K562 (cell line): ENCODE results near the gene NECTIN1. TPM values are rescaled to one million over a fixed set of nuclear protein-coding genes. Genes with fewer than 3 reads are reported as not detected.

Source experiments
- ARID1B ChIP-seq: fragments of 450-650 bp; IDR thresholded peaks from 2 replicates; pipeline ENCODE4 v1.6.1; 2016; ENCODE audit warnings: antibody characterized with exemption, mild to moderate bottlenecking, inconsistent platforms
- ATF4 ChIP-seq: fragments of 450-650 bp; formaldehyde crosslinking; IDR thresholded peaks from 2 replicates; pipeline ENCODE4 v1.4.0; 2022; ENCODE audit warnings: mild to moderate bottlenecking, moderate library complexity
- ATF7 ChIP-seq: fragments of 450-650 bp; IDR thresholded peaks from 2 replicates; pipeline ENCODE4 v1.7.1; 2014; ENCODE audit warnings: mild to moderate bottlenecking, moderate library complexity
- FOXA1 ChIP-seq: fragments of 450-650 bp; IDR thresholded peaks from 2 replicates; pipeline ENCODE4 v1.6.1; 2016; ENCODE audit warnings: mild to moderate bottlenecking, borderline replicate concordance
- GTF2B ChIP-seq: IDR thresholded peaks from 2 replicates; pipeline ENCODE4 v1.6.1; 2011; ENCODE audit not compliant: insufficient read length; ENCODE audit errors: extremely low read depth
- HMGN3 ChIP-seq: IDR thresholded peaks from 2 replicates; pipeline ENCODE4 v1.6.1; 2011; ENCODE audit warnings: borderline replicate concordance, low read depth, mild to moderate bottlenecking, mixed read lengths, low read length; ENCODE audit not compliant: insufficient read length; ENCODE audit errors: extremely low read depth
- IRF9 ChIP-seq: fragments of 450-650 bp; IDR thresholded peaks from 2 replicates; pipeline ENCODE4 v1.6.1; 2016; ENCODE audit warnings: missing biosample characterization, missing genetic modification characterization
- LCOR ChIP-seq: sonication (generic); formaldehyde crosslinking; IDR thresholded peaks from 2 replicates; pipeline ENCODE4 v1.8.0; 2022; ENCODE audit warnings: mild to moderate bottlenecking, missing genetic modification reagents
- MBD2 ChIP-seq: sonication (generic); IDR thresholded peaks from 2 replicates; pipeline ENCODE4 v1.6.1; 2016; ENCODE audit warnings: low read depth, borderline replicate concordance
- MCM2 ChIP-seq: fragments of 450-650 bp; IDR thresholded peaks from 2 replicates; pipeline ENCODE4 v1.6.1; 2017; ENCODE audit warnings: low read depth, mild to moderate bottlenecking
- MXD1 ChIP-seq: fragments of 250-450 bp; sonication (Bioruptor Pico); IDR thresholded peaks from 2 replicates; pipeline ENCODE4 v1.8.0; 2021; ENCODE audit warnings: borderline replicate concordance, mild to moderate bottlenecking, moderate library complexity; ENCODE audit not compliant: poor library complexity, severe bottlenecking
- RB1 ChIP-seq: fragments of 450-650 bp; IDR thresholded peaks from 2 replicates; pipeline ENCODE4 v1.6.1; 2017; ENCODE audit warnings: low read depth, mild to moderate bottlenecking
- SETDB1 ChIP-seq: IDR thresholded peaks from one replicate; pipeline ENCODE4 v1.6.1; 2012; ENCODE audit warnings: low read length, control low read depth, inconsistent platforms
- SIRT6 ChIP-seq: IDR thresholded peaks from one replicate; pipeline ENCODE4 v1.6.1; 2012; ENCODE audit warnings: low read depth, mild to moderate bottlenecking, control low read depth, inconsistent platforms, low read length, moderate library complexity
- SMAD3 ChIP-seq: fragments of 450-650 bp; formaldehyde crosslinking; conservative IDR thresholded peaks from 2 replicates; pipeline ENCODE4 v1.4.0; 2020; ENCODE audit warnings: mild to moderate bottlenecking
- SRSF7 ChIP-seq: fragments of 200-400 bp; formaldehyde crosslinking; optimal IDR thresholded peaks from 2 replicates; pipeline ENCODE3; 2017; ENCODE audit warnings: mild to moderate bottlenecking, low read depth, low read length
- THAP12 ChIP-seq: fragments of 250-450 bp; sonication (Bioruptor Pico); IDR thresholded peaks from 2 replicates; pipeline ENCODE4 v1.9.0; 2021; ENCODE audit warnings: mild to moderate bottlenecking, inconsistent platforms
- ZKSCAN1 ChIP-seq: fragments of 150-350 bp; IDR thresholded peaks from 2 replicates; pipeline ENCODE4 v1.6.1; 2016; ENCODE audit warnings: low read depth, low read length
- ZNF224 ChIP-seq: sonication (generic); formaldehyde crosslinking; IDR thresholded peaks from 2 replicates; pipeline ENCODE4 v1.8.0; 2022; ENCODE audit warnings: mild to moderate bottlenecking, missing genetic modification reagents
- ZNF280A ChIP-seq: fragments of 450-650 bp; IDR thresholded peaks from 2 replicates; pipeline ENCODE4 v1.6.1; 2018; ENCODE audit warnings: mild to moderate bottlenecking, low read depth; ENCODE audit not compliant: partially characterized antibody
- ZNF696 ChIP-seq: fragments of 250-450 bp; sonication (Bioruptor Pico); conservative IDR thresholded peaks from 2 replicates; pipeline ENCODE4 v1.4.0; 2020; ENCODE audit warnings: mild to moderate bottlenecking, moderate library complexity
- ZNF780A ChIP-seq: fragments of 250-450 bp; sonication (Bioruptor Pico); IDR thresholded peaks from 2 replicates; pipeline ENCODE4 v1.5.0; 2021; ENCODE audit warnings: mild to moderate bottlenecking
- ZZZ3 ChIP-seq: fragments of 450-650 bp; IDR thresholded peaks from 2 replicates; pipeline ENCODE4 v1.6.1; 2016; ENCODE audit warnings: antibody characterized with exemption, mild to moderate bottlenecking, moderate library complexity
- polyA plus RNA-seq, 8 experiments: library from polyadenylated mRNA; depleted of rRNA in 4 of 8; stranded (reverse) in 5 of 8; unstranded in 3 of 8; fragments of >200 nt; fragmentation: Nextera tagmentation in 2 of 8; fragmentation: Illumina TruSeq in 1 of 8; extraction: Ambion mirVana in 2 of 8; extraction: Trizol in 1 of 8; gene quantifications; 2 replicates each; pipeline versions ENCODE4 v1.2.1 to v1.2.3, GENCODE V29; 2011 to 2014; ENCODE audit warnings: inconsistent platforms in 1 of 8, missing spikeins in 1 of 8
- total RNA-seq, 7 experiments: library from RNA; depleted of rRNA in 6 of 7; stranded (reverse); fragments of >200 nt in 6 of 7; fragmentation: Illumina TruSeq in 2 of 7; extraction: Trizol in 2 of 7; gene quantifications; 2 replicates each; pipeline versions ENCODE4 v1.2.1 to v1.2.3, GENCODE V29; 2011 to 2021; ENCODE audit warnings: low replicate concordance in 1 of 7

NECTIN1 gene
- total and polyA plus RNA-seq, 9 of the 15 experiments (the other 6 are each of a cell fraction or from before 2014, with no cell fraction given) = 0.09 to 0.53 (median 0.23) TPM; not detected in 2

- no peak for TF ChIP-seq SMAD3
- no peak for TF ChIP-seq MXD1
- TF ChIP-seq ZNF780A = no peak
- TF ChIP-seq ZNF696 = no peak
- TF ChIP-seq SIRT6 = no peak
- no peak for TF ChIP-seq HMGN3
- peak; percentile 86 for TF ChIP-seq ATF7
- no peak for TF ChIP-seq SETDB1
- TF ChIP-seq GTF2B = no peak
- TF ChIP-seq ARID1B = peak; percentile 97
- TF ChIP-seq ZNF280A = no peak
- TF ChIP-seq ZKSCAN1 = no peak
- no peak for TF ChIP-seq ZNF224 (CRISPR knock-in tag)
- TF ChIP-seq SRSF7 = no peak
- no peak for TF ChIP-seq FOXA1
- TF ChIP-seq MCM2 = no peak
- TF ChIP-seq THAP12 (CRISPR knock-in tag) = no peak
- TF ChIP-seq RB1 = no peak
- no peak for TF ChIP-seq ZZZ3
- TF ChIP-seq MBD2 = peak; percentile 49; the same call in 1 of the 2 replicates
- TF ChIP-seq ATF4 (CRISPR knock-in tag) = no peak; the same call in 1 of the 2 replicates
- TF ChIP-seq IRF9 (tag) = no peak
- peak; percentile 59; the same call in 1 of the 2 replicates for TF ChIP-seq LCOR (CRISPR knock-in tag)
Observed at GRCh38 chr11:119594639-119595249, 134.3 kb downstream of the NECTIN1 start (continued).
